RWPE1 (cell line): ENCODE measurements around the gene FGFR3.
A peak's percentile ranks its signal among the peaks of the same experiment; 100 is the strongest.

Experiments used
- CTCF ChIA-PET: fragments of 350-600 bp; sonication (Branson Sonifier 250); formaldehyde crosslinking; extraction: SDS; loops from one replicate; lab custom pipeline; 2021; lab: Yijun Ruan, JAX
- POLR2A ChIA-PET: fragments of 400-600 bp; formaldehyde crosslinking; extraction: SDS; loops from one replicate; lab custom pipeline; 2020; ENCODE audit warnings: antibody characterized with exemption; ENCODE audit not compliant: low non-redundant PET; lab: Yijun Ruan, JAX
- DNase-seq: peaks from one replicate; pipeline ENCODE4 v3.0.0; 2012; ENCODE audit warnings: low spot score
- H3K27ac ChIP-seq: fragments of 450-650 bp; 2 replicates; pipeline ENCODE4 v1.5.1; 2017
- CTCF ChIP-seq: fragments of 450-650 bp; conservative IDR thresholded peaks from 2 replicates; pipeline ENCODE4 v1.5.1; 2017; ENCODE audit warnings: low read depth, mild to moderate bottlenecking

FGFR3 gene

GRCh38 chr4:1815997-1816860 lies 23.1 kb downstream of the FGFR3 start:
- ChIA-PET POLR2A (no interaction called here), CTCF (no interaction called here)

GRCh38 chr4:1819284-1819683 lies 26.2 kb downstream of the FGFR3 start:
- POLR2A ChIA-PET: no interaction called here
- H3K27ac ChIP-seq: peak overlapping the region; percentile 23
- CTCF ChIA-PET: no interaction called here
- no peak for TF ChIP-seq CTCF
- no peak for DNase-seq

More at GRCh38 chr4:1815997-1816860, 23.1 kb downstream of the FGFR3 start:
- TF ChIP-seq CTCF: no peak
- no peak overlapping the region; the same call in 1 of the 2 replicates for H3K27ac ChIP-seq
- DNase-seq: no peak

- POLR2A ChIA-PET: no interaction called here
- CTCF ChIA-PET: no interaction called here
- no peak for TF ChIP-seq CTCF
- H3K27ac ChIP-seq: peak overlapping the region; percentile 23
- no peak for DNase-seq
Observed at GRCh38 chr4:1819816-1820215, 26.7 kb downstream of the FGFR3 start.

GRCh38 chr4:1821679-1822567 lies 28.8 kb downstream of the FGFR3 start:
- POLR2A ChIA-PET: no interaction called here
- TF ChIP-seq CTCF: no peak
- H3K27ac ChIP-seq: peak overlapping the region; percentile 4; the same call in 1 of the 2 replicates
- CTCF ChIA-PET: interaction anchor here (1.2 kb wide), 1 partner anchor 73 kb away, joined by 4 read pairs; no protein-coding TSS in a partner anchor
- DNase-seq: no peak

GRCh38 chr4:1822568-1823544 lies 29.8 kb downstream of the FGFR3 start:
- TF ChIP-seq CTCF: no peak
- POLR2A ChIA-PET: no interaction called here
- DNase-seq: no peak
- CTCF ChIA-PET: interaction anchor here (1.2 kb wide), 1 partner anchor 74 kb away, joined by 4 read pairs; no protein-coding TSS in a partner anchor
- H3K27ac ChIP-seq: no peak overlapping the region
